ENCODE results near the gene SLC2A5. TPM values are rescaled to one million over a fixed set of nuclear protein-coding genes. Genes with fewer than 3 reads are reported as not detected.

Gene SLC2A5
- total and polyA plus RNA-seq, 5 experiments from 2014 or later: 0.49 to 0.55 TPM; not detected in 3

- ATAC-seq (no peak), DNase-seq (no peak)
- Mint-ChIP-seq H3K27me3 (peaks cover 0 to 6% (median 2%) of the 10 kb centered on the region in 5 donors), H3K9me3 (no peaks in the 10 kb centered on the region), H3K27ac (peak overlapping the region in 2 of 10 donors; percentile 24 to 38), H3K4me1 (peaks cover 2 to 23% (median 6%) of the 10 kb centered on the region in 4 donors), H3K36me3 (no peaks in the 10 kb centered on the region), H3K4me3 (peak overlapping the region in 2 of 10 donors; percentile 56 to 89)
- POLR2A ChIA-PET: no interaction called here
These were observed 482 bp downstream of the SLC2A5 start for GRCh38 chr1:9068981-9069325.

DNA sequence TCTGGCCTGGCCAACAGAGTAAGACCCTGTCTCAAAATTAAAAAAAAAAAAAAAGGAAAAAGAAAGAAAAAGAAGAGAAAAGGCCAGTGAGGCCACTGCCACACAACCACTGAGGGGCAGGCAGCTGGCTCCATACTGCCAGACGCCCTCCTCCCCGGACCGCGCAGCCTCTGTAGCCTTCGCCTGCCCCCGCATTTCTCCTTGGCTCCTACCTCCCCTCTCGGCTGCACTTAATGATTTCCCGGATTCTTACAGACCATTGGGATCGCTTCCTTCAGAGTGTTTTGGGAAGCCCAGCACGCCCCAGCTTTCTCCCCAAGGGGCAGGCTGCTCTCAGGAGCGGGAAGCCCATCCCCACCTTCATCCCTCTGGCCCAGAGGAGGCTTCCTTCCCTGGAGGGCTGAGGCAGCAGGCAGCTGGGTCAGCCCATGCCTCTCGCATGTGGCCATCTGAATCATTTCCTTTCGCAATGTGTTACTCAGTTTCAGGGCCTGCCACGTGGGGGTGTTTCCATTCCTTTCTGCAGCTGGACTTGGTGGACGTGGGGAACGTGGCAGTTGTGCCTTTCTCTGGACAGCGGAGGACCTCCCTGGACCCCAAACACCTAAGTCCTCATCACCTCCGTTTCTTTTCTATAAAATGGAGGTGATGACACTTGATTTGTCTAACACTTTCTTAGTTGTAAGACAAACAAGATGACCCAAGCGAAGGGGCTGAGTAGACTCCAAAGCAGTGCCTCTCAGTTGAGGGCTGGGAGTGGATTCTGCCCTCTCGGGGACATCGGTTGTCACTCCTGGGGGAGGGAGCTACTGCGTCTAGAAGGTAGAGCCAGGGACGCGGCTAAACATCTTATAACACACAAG lies 2.3 kb downstream of the SLC2A5 start:
- H3K4me1 Mint-ChIP-seq: peaks cover 2 to 20% (median 6%) of the 10 kb centered on the region in 4 donors
- peak overlapping the region in 1 of 10 donors; percentile 47 for H3K4me3 Mint-ChIP-seq
- no peaks in the 10 kb centered on the region for H3K9me3 Mint-ChIP-seq
- peak overlapping the region in 1 of 10 donors; percentile 27 for H3K27ac Mint-ChIP-seq
- POLR2A ChIA-PET: no interaction called here
- H3K36me3 Mint-ChIP-seq: no peaks in the 10 kb centered on the region
- ATAC-seq (no peak), DNase-seq (no peak)
- peaks cover 0 to 4% (median 0%) of the 10 kb centered on the region in 5 donors for H3K27me3 Mint-ChIP-seq

GRCh38 chr1:9065213-9065751 lies 4.2 kb downstream of the SLC2A5 start:
- no peak overlapping the region for H3K27ac Mint-ChIP-seq
- no peak for ATAC-seq

DNA sequence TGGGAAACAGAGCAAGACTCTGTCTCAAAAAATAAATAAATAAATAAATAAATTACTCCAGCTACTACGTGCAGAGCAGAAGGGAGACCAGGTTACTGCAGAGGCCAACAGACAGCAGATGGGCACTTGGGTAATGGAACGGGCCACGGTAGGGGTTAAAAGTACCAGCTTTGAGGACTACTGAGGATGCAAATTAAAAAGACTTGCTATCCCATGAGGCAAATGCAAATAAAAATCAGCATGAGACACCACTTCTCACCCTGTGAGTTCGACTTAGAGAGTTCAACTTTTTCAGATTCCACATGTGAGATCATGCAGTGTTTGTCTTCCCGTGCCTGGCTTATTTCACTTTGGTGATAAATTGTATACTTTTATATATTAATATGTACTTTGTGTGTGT lies 6.6 kb downstream of the SLC2A5 start:
- Mint-ChIP-seq H3K36me3 (no peaks in the 10 kb centered on the region), H3K27me3 (no peaks in the 10 kb centered on the region), H3K9me3 (no peaks in the 10 kb centered on the region), H3K4me1 (peaks cover 0 to 8% (median 0%) of the 10 kb centered on the region in 4 donors), H3K4me3 (no peak overlapping the region), H3K27ac (no peak overlapping the region)
- DNase-seq (no peak), ATAC-seq (no peak)
- POLR2A ChIA-PET: no interaction called here

More at GRCh38 chr1:9065213-9065751, 4.2 kb downstream of the SLC2A5 start:
- Mint-ChIP-seq H3K27me3 (peaks cover 0 to 2% (median 0%) of the 10 kb centered on the region in 5 donors), H3K4me3 (no peak overlapping the region), H3K9me3 (no peaks in the 10 kb centered on the region), H3K4me1 (peaks cover 2 to 20% (median 6%) of the 10 kb centered on the region in 4 donors), H3K36me3 (no peaks in the 10 kb centered on the region)
- POLR2A ChIA-PET: no interaction called here
- DNase-seq: no peak

- ATAC-seq: no peak
- H3K27me3 Mint-ChIP-seq: no peaks in the 10 kb centered on the region
- DNase-seq: no peak
- H3K36me3 Mint-ChIP-seq: no peaks in the 10 kb centered on the region
- no peak overlapping the region for H3K27ac Mint-ChIP-seq
- H3K9me3 Mint-ChIP-seq: no peaks in the 10 kb centered on the region
- POLR2A ChIA-PET: no interaction called here
- peaks cover 0 to 6% (median 0%) of the 10 kb centered on the region in 4 donors for H3K4me1 Mint-ChIP-seq
- no peak overlapping the region for H3K4me3 Mint-ChIP-seq
These were observed 7.4 kb downstream of the SLC2A5 start for GRCh38 chr1:9062021-9062471.

- Mint-ChIP-seq H3K27me3 (no peaks in the 10 kb centered on the region), H3K27ac (no peak overlapping the region), H3K4me3 (no peak overlapping the region), H3K9me3 (no peaks in the 10 kb centered on the region), H3K4me1 (peaks cover 0 to 5% (median 0%) of the 10 kb centered on the region in 4 donors), H3K36me3 (no peaks in the 10 kb centered on the region)
- no peak for DNase-seq
- no peak for ATAC-seq
- POLR2A ChIA-PET: interaction anchor here (0.7 kb wide), 1 partner anchor 362 kb away, joined by 4 read pairs; no protein-coding TSS in a partner anchor
These were observed 8.0 kb downstream of the SLC2A5 start for GRCh38 chr1:9061252-9061960.

DNA sequence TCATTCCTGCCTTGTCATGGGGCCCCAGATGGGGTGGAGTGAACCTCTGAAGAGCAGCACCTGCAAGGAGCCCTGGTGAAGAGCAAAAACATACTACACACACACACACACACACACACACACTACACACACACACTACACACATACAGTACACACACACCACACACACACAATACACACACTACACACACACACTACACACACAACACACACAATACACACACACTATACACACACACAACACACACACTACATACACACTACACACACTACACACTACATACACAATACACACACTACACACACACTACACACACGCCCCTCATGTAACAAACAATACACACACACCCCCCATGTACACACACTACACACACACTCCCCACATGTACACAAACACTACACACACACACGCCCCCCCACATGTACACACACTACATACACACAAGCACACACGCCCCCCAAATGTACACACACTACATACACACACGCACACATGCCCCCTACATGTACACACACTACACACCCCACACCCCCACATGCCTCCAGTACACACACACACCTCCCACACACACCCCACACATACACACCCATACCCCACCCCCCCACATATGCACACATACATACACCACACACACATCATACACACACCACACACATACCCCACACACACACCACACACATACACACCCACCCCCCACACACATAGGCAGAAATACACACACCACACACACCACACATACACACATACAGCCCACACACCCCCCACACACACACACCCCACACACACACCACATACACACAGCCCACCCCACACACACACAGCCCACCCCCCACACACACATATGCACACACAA lies 9.3 kb downstream of the SLC2A5 start:
- POLR2A ChIA-PET: interaction anchor here (0.6 kb wide), 1 partner anchor 21 kb away, joined by 4 read pairs; no protein-coding TSS in a partner anchor

DNA sequence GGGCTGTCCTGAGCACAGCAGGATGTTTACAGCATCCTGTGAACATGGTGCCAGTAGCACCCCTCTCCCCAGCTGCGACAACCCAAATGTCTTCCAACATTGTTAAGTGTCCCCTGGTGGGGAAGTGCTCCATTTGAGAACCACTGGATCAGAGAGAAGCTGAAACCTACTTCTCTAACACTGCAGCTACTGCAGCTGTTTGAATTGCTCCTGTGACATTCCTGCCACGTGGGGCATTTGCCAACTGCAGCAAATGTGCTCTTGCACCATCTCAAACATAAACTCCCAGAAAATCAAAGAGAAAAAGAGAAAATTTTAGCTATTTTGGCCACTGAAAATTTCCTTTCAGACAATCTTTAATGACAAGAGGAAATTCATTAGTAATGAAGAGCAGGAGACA lies 11.0 kb downstream of the SLC2A5 start:
- Mint-ChIP-seq H3K9me3 (no peaks in the 10 kb centered on the region), H3K27me3 (no peaks in the 10 kb centered on the region), H3K4me3 (no peak overlapping the region), H3K36me3 (no peaks in the 10 kb centered on the region), H3K4me1 (no peaks in the 10 kb centered on the region), H3K27ac (peak overlapping the region in 1 of 10 donors; percentile 9)
- ATAC-seq: no peak
- POLR2A ChIA-PET: no interaction called here
- DNase-seq: no peak

More for the DNA sequence above, 9.3 kb downstream of the SLC2A5 start:
- Mint-ChIP-seq H3K9me3 (no peaks in the 10 kb centered on the region), H3K27ac (no peak overlapping the region), H3K4me1 (peaks cover 0 to 1% (median 0%) of the 10 kb centered on the region in 4 donors), H3K27me3 (no peaks in the 10 kb centered on the region), H3K36me3 (no peaks in the 10 kb centered on the region), H3K4me3 (no peak overlapping the region)
- DNase-seq (no peak), ATAC-seq (no peak)

GRCh38 chr1:9057851-9058250 lies 11.6 kb downstream of the SLC2A5 start:
- no peak overlapping the region for H3K4me3 Mint-ChIP-seq
- DNase-seq (no peak), ATAC-seq (no peak)
- no peaks in the 10 kb centered on the region for H3K36me3 Mint-ChIP-seq
- no peaks in the 10 kb centered on the region for H3K9me3 Mint-ChIP-seq
- no peak overlapping the region for H3K27ac Mint-ChIP-seq
- POLR2A ChIA-PET: no interaction called here
- H3K27me3 Mint-ChIP-seq: no peaks in the 10 kb centered on the region
- no peaks in the 10 kb centered on the region for H3K4me1 Mint-ChIP-seq

DNA sequence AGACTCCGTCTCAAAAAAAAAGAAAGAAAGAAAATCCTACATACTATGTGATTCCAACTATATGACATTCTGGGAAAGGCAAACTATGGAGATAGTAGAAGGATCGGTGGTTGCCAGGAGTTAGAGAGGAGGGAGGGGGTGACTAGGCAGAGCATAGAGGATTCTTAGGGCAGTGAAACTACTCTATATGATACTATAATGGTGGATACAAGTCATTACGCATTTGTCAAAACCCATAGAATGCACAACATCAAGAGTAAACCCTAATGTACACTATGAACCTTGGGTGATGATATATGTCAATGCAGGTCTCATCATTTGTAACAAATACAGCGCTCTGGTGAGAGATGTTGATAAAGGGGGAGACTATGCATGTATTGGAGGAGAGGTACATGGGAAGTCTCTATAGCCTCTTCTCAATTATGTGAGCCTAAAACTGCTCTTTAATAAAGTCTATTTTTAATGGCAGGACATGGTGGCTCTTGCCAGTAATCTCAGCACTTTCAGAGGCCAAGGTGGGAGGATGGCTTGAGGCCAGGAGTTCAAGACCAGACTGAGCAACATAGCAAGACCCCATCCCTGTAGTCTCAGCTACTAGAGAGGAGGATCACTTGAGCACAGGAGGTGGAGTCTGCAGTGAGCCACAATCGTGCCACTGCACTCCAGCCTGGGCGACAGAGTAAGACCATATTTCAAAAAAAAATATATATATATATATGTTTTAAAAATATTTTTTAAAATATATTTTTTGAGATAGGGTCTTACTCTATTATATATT lies 17.0 kb downstream of the SLC2A5 start:
- Mint-ChIP-seq H3K9me3 (no peaks in the 10 kb centered on the region), H3K27ac (no peak overlapping the region), H3K4me1 (no peaks in the 10 kb centered on the region), H3K27me3 (no peaks in the 10 kb centered on the region), H3K4me3 (no peak overlapping the region), H3K36me3 (no peaks in the 10 kb centered on the region)
- POLR2A ChIA-PET: no interaction called here
- ATAC-seq: no peak
- DNase-seq: no peak

DNA sequence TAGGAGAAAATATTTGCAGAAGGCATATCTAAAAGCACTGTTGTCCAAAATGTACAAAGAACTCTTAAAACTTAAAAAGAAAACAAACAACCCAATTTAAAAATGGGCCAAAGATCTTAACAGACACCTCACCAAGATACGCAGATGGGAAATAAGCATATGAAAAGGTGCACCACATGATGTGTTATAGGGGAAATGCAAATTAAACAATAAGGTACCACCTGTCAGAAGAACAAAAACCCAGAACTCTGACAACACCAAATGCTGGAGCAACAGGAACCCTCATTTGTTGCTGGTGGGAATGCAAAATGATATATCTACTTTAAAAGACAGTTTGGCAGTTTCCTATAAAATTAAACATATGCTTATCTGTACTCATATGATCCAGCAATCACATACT lies 18.1 kb downstream of the SLC2A5 start:
- Mint-ChIP-seq H3K36me3 (no peaks in the 10 kb centered on the region), H3K4me1 (no peaks in the 10 kb centered on the region), H3K27me3 (no peaks in the 10 kb centered on the region), H3K4me3 (no peak overlapping the region), H3K9me3 (no peaks in the 10 kb centered on the region), H3K27ac (no peak overlapping the region)
- DNase-seq (no peak), ATAC-seq (no peak)
- POLR2A ChIA-PET: interaction anchor here (0.6 kb wide), 1 partner anchor 234 kb away, joined by 3 read pairs; the partner anchor contains the start of gene RERE

DNA sequence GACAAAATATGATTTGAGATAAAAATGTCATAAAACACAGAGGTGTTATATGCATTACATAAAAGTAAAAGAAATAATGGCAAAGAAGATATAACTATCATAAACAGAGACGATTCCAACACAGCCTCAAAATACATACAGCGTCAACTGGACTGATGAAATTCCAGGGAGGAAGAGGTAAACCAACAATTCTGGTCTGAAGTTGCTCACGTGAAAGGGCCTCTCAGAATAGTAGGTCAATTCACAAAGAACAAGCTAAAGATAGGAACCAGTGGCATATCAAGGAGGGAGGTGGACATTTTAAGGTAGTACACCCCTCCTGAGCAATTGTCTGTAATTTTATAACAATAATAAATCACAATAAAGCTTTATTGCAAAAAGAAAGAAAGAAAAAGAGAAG lies 18.6 kb downstream of the SLC2A5 start:
- Mint-ChIP-seq H3K4me1 (no peaks in the 10 kb centered on the region), H3K4me3 (no peak overlapping the region), H3K27me3 (peaks cover 0 to 1% (median 0%) of the 10 kb centered on the region in 5 donors), H3K27ac (no peak overlapping the region), H3K9me3 (no peaks in the 10 kb centered on the region), H3K36me3 (no peaks in the 10 kb centered on the region)
- DNase-seq (no peak), ATAC-seq (no peak)
- POLR2A ChIA-PET: interaction anchor here (0.6 kb wide), 1 partner anchor 233 kb away, joined by 3 read pairs; the partner anchor contains the start of gene RERE
